Measurements from ENCODE around the gene ENPEP. TPM values are rescaled to one million over a fixed set of nuclear protein-coding genes. Genes with fewer than 3 reads are reported as not detected.
A peak's percentile ranks its signal among the peaks of the same experiment; 100 is the strongest.

The ENPEP gene
- total RNA-seq, 1 experiment from 2014 or later = 5.6 TPM

DNA sequence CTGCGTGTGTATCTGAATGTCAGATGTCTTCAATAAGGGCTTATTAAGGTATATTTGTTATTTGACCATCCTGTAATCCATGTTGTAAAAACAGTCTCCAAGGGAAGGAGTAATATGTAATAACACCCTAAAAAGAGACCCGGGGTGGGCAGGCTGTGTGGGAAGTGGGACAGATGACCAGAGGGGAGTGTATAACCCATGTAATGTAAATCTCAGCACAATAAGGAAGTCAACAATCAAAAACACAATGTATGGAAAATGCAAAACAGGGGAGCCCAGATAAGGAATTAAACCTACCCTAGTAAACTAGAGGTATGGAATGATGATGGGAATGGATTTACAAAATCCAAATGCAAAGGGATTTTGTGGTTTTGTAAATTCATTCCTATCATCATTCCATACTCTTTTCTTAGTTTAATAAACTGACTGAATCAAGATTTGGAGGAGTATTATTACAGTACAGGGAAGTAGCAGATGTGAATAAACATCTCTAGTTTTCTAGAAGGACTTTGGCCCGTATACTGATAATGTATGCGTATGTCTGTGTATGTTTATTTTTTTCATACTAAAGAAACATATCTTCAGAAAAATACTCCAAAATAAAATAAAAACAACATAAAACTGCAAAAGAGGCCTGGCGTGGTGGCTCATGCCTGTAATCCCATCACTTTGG is 15.7 kb upstream of the ENPEP start:
- Mint-ChIP-seq H3K27ac (ENCODE audit: unreplicated experiment) (no peak overlapping the region), H3K36me3 (ENCODE audit: insufficient read depth, unreplicated experiment) (no peaks in the 10 kb centered on the region), H3K27me3 (ENCODE audit: insufficient read depth, unreplicated experiment) (no peaks in the 10 kb centered on the region), H3K9me3 (ENCODE audit: unreplicated experiment) (peaks cover 10% of the 10 kb centered on the region), H3K4me1 (ENCODE audit: low read depth, unreplicated experiment) (peaks cover 17% of the 10 kb centered on the region), H3K4me3 (ENCODE audit: unreplicated experiment) (no peak overlapping the region)
- Histone ChIP-seq H3K4me1 (peaks cover 16% of the 10 kb centered on the region; the same call in 1 of the 2 replicates), H3K36me3 (ENCODE audit: control insufficient read depth, insufficient read depth, low read length) (no peaks in the 10 kb centered on the region), H3K27me3 (replicated peaks; ENCODE audit: control insufficient read depth, insufficient read depth, low read length) (no peaks in the 10 kb centered on the region), H3K4me3 (ENCODE audit: low read depth, low read length) (no peak overlapping the region), H3K9me3 (no peaks in the 10 kb centered on the region)
- intact Hi-C loops (cut with micrococcal nuclease; ENCODE audit: unreplicated experiment) = no loop called here
- DNase-seq = no peak
- POLR2A ChIA-PET = no interaction called here
- TF ChIP-seq, protein P1, sequence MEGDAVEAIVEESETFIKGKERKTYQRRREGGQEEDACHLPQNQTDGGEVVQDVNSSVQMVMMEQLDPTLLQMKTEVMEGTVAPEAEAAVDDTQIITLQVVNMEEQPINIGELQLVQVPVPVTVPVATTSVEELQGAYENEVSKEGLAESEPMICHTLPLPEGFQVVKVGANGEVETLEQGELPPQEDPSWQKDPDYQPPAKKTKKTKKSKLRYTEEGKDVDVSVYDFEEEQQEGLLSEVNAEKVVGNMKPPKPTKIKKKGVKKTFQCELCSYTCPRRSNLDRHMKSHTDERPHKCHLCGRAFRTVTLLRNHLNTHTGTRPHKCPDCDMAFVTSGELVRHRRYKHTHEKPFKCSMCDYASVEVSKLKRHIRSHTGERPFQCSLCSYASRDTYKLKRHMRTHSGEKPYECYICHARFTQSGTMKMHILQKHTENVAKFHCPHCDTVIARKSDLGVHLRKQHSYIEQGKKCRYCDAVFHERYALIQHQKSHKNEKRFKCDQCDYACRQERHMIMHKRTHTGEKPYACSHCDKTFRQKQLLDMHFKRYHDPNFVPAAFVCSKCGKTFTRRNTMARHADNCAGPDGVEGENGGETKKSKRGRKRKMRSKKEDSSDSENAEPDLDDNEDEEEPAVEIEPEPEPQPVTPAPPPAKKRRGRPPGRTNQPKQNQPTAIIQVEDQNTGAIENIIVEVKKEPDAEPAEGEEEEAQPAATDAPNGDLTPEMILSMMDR (IDR thresholded peaks at IDR 0.05; ENCODE audit: insufficient read depth in 1 of 2, low read depth in 1 of 2, low read length in 1 of 2, severe bottlenecking in 1 of 2, unreplicated experiment in 1 of 2) = no peak
- CTCF ChIA-PET = no interaction called here
- BruUV-seq (replicated peaks) = no TSS peak

DNA sequence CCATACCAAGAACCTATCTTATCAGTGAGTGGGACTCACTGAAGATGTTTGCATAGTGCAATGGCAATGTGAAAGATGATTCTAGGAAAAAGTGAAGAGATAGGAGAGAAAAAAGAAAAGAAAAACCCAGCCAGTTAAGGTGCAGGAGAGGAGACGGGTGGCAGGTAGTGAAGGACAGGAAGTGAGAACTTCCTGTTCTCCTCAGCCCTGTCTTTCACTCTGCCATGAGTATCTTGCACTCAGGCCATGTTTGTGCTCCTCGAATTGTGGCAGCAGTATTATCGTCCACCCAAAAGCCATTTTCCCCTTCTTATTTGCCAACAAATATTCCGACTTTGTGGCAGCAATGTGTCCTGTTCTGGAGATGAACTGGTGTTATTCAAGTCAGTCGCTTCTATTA is 8.6 kb upstream of the ENPEP start:
- peaks cover 8% of the 10 kb centered on the region; the same call in 1 of the 2 replicates for H3K9me3 ChIP-seq
- no peak overlapping the region for H3K4me3 Mint-ChIP-seq (ENCODE audit: unreplicated experiment)
- CTCF ChIA-PET = no interaction called here

DNA sequence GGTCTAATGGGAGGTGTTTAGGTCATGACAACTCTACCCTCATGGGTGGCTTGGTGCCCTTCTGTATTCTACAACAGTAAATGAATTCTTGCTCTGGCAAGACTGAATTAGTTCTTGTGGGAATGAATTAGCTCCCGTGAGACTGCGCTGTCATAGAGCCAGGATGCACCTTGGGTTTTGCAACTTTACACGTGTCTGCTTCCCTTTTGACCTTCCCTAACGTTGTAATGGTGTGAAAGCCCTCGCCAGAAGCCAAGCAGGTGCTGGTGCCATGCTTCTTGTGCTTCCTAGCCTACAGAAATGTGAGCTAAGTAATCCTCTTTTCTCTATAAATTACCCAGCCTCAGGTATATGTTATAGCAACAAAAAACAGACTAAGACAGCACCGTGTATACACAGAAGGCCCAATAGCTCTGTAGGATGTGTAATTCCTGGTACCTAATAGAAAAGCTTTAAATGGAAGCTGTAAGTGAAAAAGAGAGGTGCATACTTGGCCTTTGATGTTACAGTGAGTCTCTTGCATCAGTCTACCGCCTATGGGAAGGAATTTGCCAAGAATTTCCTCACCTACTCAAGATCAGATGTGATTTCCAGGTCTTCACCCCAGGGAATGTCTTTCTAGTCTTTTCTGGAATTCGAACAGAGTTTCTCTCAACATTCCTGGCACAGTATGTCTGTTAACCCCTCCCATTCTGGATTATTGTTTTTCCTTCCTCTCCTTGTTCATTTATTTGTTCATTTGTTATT is 3.2 kb upstream of the ENPEP start:
- Histone ChIP-seq H3K9me3 (peaks cover 8% of the 10 kb centered on the region; the same call in 1 of the 2 replicates), H3K4me1 (peaks cover 19% of the 10 kb centered on the region), H3K36me3 (ENCODE audit: control insufficient read depth, insufficient read depth, low read length) (no peaks in the 10 kb centered on the region), H3K4me3 (ENCODE audit: low read depth, low read length) (no peak overlapping the region), H3K27me3 (replicated peaks; ENCODE audit: control insufficient read depth, insufficient read depth, low read length) (no peaks in the 10 kb centered on the region)
- Mint-ChIP-seq H3K27ac (ENCODE audit: unreplicated experiment) (peak overlapping the region; percentile 70), H3K36me3 (ENCODE audit: insufficient read depth, unreplicated experiment) (no peaks in the 10 kb centered on the region), H3K9me3 (ENCODE audit: unreplicated experiment) (peaks cover 9% of the 10 kb centered on the region), H3K4me1 (ENCODE audit: low read depth, unreplicated experiment) (no peaks in the 10 kb centered on the region), H3K4me3 (ENCODE audit: unreplicated experiment) (no peak overlapping the region), H3K27me3 (ENCODE audit: insufficient read depth, unreplicated experiment) (peaks cover 2% of the 10 kb centered on the region)
- TF ChIP-seq, protein P1 (IDR thresholded peaks at IDR 0.05; ENCODE audit: insufficient read depth in 1 of 2, low read depth in 1 of 2, low read length in 1 of 2, severe bottlenecking in 1 of 2, unreplicated experiment in 1 of 2) = no peak
- CTCF ChIA-PET = interaction anchor here (1.5 to 1.6 kb wide), 2 partner anchors 61 to 128 kb away, joined by 4 to 7 read pairs; no protein-coding TSS in a partner anchor
- no TSS peak for BruUV-seq (replicated peaks)
- DNase-seq = peak in 1 of 2 experiments; percentile 51
- POLR2A ChIA-PET = no interaction called here
- intact Hi-C loops (cut with micrococcal nuclease; ENCODE audit: unreplicated experiment) = loop anchor here (2.0 kb wide), 1 partner anchor 14 kb away; no protein-coding TSS in a partner anchor

More for the DNA sequence above, 8.6 kb upstream of the ENPEP start:
- no TSS peak for BruUV-seq (replicated peaks)
- H3K4me3 ChIP-seq (ENCODE audit: low read depth, low read length) = no peak overlapping the region
- H3K9me3 Mint-ChIP-seq (ENCODE audit: unreplicated experiment) = peaks cover 17% of the 10 kb centered on the region
- intact Hi-C loops (cut with micrococcal nuclease; ENCODE audit: unreplicated experiment) = no loop called here
- H3K27me3 ChIP-seq (replicated peaks; ENCODE audit: control insufficient read depth, insufficient read depth, low read length) = no peaks in the 10 kb centered on the region
- H3K36me3 Mint-ChIP-seq (ENCODE audit: insufficient read depth, unreplicated experiment) = no peaks in the 10 kb centered on the region
- no peaks in the 10 kb centered on the region for H3K27me3 Mint-ChIP-seq (ENCODE audit: insufficient read depth, unreplicated experiment)
- no peak for DNase-seq
- no peaks in the 10 kb centered on the region for H3K36me3 ChIP-seq (ENCODE audit: control insufficient read depth, insufficient read depth, low read length)
- H3K4me1 ChIP-seq = peaks cover 2% of the 10 kb centered on the region
- no peak overlapping the region for H3K27ac Mint-ChIP-seq (ENCODE audit: unreplicated experiment)
- TF ChIP-seq, protein P1 (IDR thresholded peaks at IDR 0.05; ENCODE audit: insufficient read depth in 1 of 2, low read depth in 1 of 2, low read length in 1 of 2, severe bottlenecking in 1 of 2, unreplicated experiment in 1 of 2) = no peak
- POLR2A ChIA-PET = no interaction called here
- no peaks in the 10 kb centered on the region for H3K4me1 Mint-ChIP-seq (ENCODE audit: low read depth, unreplicated experiment)
